Activated CD8-positive, alpha-beta T cell treated with anti-CD3 and anti-CD28 coated beads for 36 hours (primary cell): Measurements from ENCODE around the gene TYW1B. TPM values are rescaled to one million over a fixed set of nuclear protein-coding genes. Genes with fewer than 3 reads are reported as not detected.
A peak's percentile ranks its signal among the peaks of the same experiment; 100 is the strongest.
"Not testable (repeated sequence)": the region's sequence is repeated elsewhere in the genome, so short reads cannot be mapped to it uniquely, and the experiment has no call there.

Experiments used
- ATAC-seq: fragments of 200-7000 bp; cut with Tn5 transposase; one replicate; pipeline ENCODE4 v1.10.0; 2021; ENCODE audit warnings: mild to moderate bottlenecking, moderate library complexity
- CTCF ChIA-PET: fragments of 350-600 bp; sonication (Branson Sonifier 250); formaldehyde crosslinking; loops from one replicate; lab custom pipeline; 2021; ENCODE audit warnings: antibody characterized with exemption; lab: Charles Lee
- POLR2A ChIA-PET: fragments of 350-600 bp; sonication (Branson Sonifier 250); formaldehyde crosslinking; loops from one replicate; lab custom pipeline; 2021; ENCODE audit warnings: antibody characterized with exemption; lab: Charles Lee
- DNase-seq: peaks from one replicate; pipeline ENCODE4 v3.0.0-alpha.2; 2020
- H3K27ac Mint-ChIP-seq: one replicate; pipeline ENCODE4 v1.8.0; 2021; ENCODE audit warnings: mild to moderate bottlenecking, mixed read lengths
- H3K27me3 Mint-ChIP-seq: one replicate; pipeline ENCODE4 v1.8.0; 2021; ENCODE audit warnings: mixed read lengths
- H3K36me3 Mint-ChIP-seq: one replicate; pipeline ENCODE4 v1.8.0; 2021; ENCODE audit warnings: low read depth, mixed read lengths
- H3K4me1 Mint-ChIP-seq: one replicate; pipeline ENCODE4 v1.8.0; 2021; ENCODE audit warnings: low read depth, mixed read lengths
- H3K4me3 Mint-ChIP-seq: one replicate; pipeline ENCODE4 v1.8.0; 2021; ENCODE audit warnings: mild to moderate bottlenecking, moderate library complexity, mixed read lengths
- H3K9me3 Mint-ChIP-seq: one replicate; pipeline ENCODE4 v1.8.0; 2021; ENCODE audit warnings: mixed read lengths
- intact Hi-C: fragments of 100-400 bp; cut with micrococcal nuclease; formaldehyde crosslinking; loops from one replicate; pipeline ENCODE4 v1.10.0; 2022
- total RNA-seq, 2 experiments: library from RNA; stranded (reverse); gene quantifications; one replicate each; pipeline ENCODE4 v1.2.3, GENCODE V29; 2021
- TF ChIP-seq, protein P1 (sequence below): fragments of 200-600 bp; IDR thresholded peaks from one replicate; pipeline ENCODE4 v1.8.0; 2022; ENCODE audit warnings: antibody characterized with exemption, mild to moderate bottlenecking

Gene TYW1B
- total RNA-seq, 2 experiments from 2014 or later = 1.6 to 1.8 TPM

GRCh38 chr7:72603073-72603472, 224.9 kb downstream of the TYW1B start:
- H3K4me3 Mint-ChIP-seq = no peak overlapping the region
- no peaks in the 10 kb centered on the region for H3K27me3 Mint-ChIP-seq
- CTCF ChIA-PET = no interaction called here
- TF ChIP-seq, protein P1, sequence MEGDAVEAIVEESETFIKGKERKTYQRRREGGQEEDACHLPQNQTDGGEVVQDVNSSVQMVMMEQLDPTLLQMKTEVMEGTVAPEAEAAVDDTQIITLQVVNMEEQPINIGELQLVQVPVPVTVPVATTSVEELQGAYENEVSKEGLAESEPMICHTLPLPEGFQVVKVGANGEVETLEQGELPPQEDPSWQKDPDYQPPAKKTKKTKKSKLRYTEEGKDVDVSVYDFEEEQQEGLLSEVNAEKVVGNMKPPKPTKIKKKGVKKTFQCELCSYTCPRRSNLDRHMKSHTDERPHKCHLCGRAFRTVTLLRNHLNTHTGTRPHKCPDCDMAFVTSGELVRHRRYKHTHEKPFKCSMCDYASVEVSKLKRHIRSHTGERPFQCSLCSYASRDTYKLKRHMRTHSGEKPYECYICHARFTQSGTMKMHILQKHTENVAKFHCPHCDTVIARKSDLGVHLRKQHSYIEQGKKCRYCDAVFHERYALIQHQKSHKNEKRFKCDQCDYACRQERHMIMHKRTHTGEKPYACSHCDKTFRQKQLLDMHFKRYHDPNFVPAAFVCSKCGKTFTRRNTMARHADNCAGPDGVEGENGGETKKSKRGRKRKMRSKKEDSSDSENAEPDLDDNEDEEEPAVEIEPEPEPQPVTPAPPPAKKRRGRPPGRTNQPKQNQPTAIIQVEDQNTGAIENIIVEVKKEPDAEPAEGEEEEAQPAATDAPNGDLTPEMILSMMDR = no peak
- DNase-seq (no peak), ATAC-seq (no peak)
- H3K9me3 Mint-ChIP-seq = peaks cover 2% of the 10 kb centered on the region
- peaks cover 16% of the 10 kb centered on the region for H3K36me3 Mint-ChIP-seq
- intact Hi-C loops = no loop called here
- POLR2A ChIA-PET = no interaction called here
- H3K4me1 Mint-ChIP-seq = no peaks in the 10 kb centered on the region
- no peak overlapping the region for H3K27ac Mint-ChIP-seq

DNA sequence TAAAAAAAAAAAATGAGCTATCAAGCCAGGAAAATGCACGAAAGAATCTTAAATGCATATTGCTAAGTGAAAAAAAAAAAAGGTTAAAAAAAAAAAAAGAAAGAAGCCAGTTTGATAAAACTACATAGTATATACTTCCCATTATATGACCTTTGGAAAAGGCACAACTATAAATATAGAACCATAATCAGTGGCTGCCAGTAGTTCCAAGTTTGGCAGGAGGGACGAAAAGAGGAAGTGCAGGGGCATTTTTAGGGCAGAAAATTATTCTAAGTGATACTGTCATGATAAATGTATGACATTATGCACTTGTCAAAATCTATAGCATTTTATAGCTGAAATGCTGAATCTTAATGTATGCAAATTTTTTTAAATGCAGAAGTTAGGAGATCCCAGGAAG, 226.3 kb downstream of the TYW1B start:
- intact Hi-C loops, CTCF ChIA-PET, POLR2A ChIA-PET: not testable (repeated sequence)

DNA sequence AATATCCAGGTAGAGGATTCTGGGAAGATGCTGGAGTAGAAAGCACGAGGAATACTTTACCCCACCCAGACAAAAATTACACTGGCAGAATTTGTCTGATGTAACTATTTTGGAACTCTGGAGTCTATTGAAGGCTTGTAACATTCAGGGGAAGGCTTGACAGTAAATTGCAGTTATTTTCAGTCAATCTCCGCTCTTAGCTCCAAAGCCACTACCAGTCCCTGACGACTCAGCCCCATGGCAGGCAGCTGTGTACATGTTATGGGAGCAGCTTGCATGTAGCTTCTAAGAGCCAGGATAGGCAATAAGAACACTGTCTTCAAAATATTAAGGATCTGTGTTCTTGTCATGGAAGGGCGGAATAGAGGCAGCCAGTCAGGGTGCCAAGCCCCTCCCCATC, 238.0 kb downstream of the TYW1B start:
- POLR2A ChIA-PET, CTCF ChIA-PET, intact Hi-C loops, DNase-seq, H3K4me1 Mint-ChIP-seq, H3K27ac Mint-ChIP-seq, H3K9me3 Mint-ChIP-seq, H3K4me3 Mint-ChIP-seq, ATAC-seq, H3K27me3 Mint-ChIP-seq: not testable (repeated sequence)
- H3K36me3 Mint-ChIP-seq = peaks cover 47% of the 10 kb centered on the region

More for the DNA sequence above, 226.3 kb downstream of the TYW1B start:
- ATAC-seq, DNase-seq, H3K4me1 Mint-ChIP-seq, H3K4me3 Mint-ChIP-seq, H3K27me3 Mint-ChIP-seq, H3K27ac Mint-ChIP-seq, H3K9me3 Mint-ChIP-seq: not testable (repeated sequence)
- peaks cover 22% of the 10 kb centered on the region for H3K36me3 Mint-ChIP-seq

- H3K27ac Mint-ChIP-seq, POLR2A ChIA-PET, H3K27me3 Mint-ChIP-seq, intact Hi-C loops, CTCF ChIA-PET, H3K4me1 Mint-ChIP-seq, ATAC-seq, H3K4me3 Mint-ChIP-seq: not testable (repeated sequence)
- Mint-ChIP-seq H3K36me3 (peaks cover 52% of the 10 kb centered on the region), H3K9me3 (peaks cover 16% of the 10 kb centered on the region)
- peak; percentile 4 for DNase-seq
Observed at GRCh38 chr7:72587267-72587666, 240.7 kb downstream of the TYW1B start.

GRCh38 chr7:72584576-72584975, 243.4 kb downstream of the TYW1B start:
- H3K27ac Mint-ChIP-seq, DNase-seq, intact Hi-C loops, H3K4me3 Mint-ChIP-seq, H3K27me3 Mint-ChIP-seq, POLR2A ChIA-PET, H3K4me1 Mint-ChIP-seq, ATAC-seq, CTCF ChIA-PET: not testable (repeated sequence)
- H3K36me3 Mint-ChIP-seq = peaks cover 42% of the 10 kb centered on the region
- H3K9me3 Mint-ChIP-seq = peaks cover 12% of the 10 kb centered on the region

DNA sequence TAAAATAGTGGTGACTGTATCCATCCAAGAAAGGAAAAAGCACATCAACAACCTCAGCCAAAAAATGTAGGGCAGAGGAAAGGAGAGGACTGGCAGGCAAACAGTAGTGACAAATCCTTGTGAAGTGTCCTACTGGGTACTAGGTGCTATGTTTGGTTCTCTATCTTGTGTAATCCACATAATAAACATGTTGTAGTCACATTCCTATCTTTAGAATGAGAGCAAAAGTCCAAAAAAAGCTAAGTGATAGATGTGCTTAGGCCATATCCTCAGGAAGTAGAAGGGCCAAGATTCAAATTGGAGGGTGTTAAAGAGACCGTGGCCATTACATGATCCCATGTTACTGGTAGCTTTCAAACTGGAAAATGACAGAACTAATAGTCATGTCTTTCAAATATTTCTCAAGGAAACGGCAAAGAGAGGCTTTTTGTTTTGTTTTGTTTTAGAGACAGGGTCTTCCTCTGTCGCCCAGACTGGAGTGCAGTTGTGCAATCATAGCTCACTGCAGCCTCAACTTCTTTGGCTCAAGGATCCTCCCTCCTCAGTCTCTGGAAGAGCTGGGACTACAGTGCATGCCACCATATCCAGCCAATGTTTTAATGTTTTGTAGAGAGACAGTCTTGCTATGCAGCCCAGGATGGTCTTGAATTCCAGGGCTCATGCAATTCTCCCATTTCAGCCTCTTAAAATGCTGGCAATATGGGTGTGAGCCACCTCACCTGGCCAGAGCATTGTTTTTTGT, 244.2 kb downstream of the TYW1B start:
- H3K36me3 Mint-ChIP-seq = peaks cover 37% of the 10 kb centered on the region
- H3K27me3 Mint-ChIP-seq, H3K4me1 Mint-ChIP-seq, POLR2A ChIA-PET, H3K27ac Mint-ChIP-seq, intact Hi-C loops, CTCF ChIA-PET, ATAC-seq, H3K4me3 Mint-ChIP-seq, DNase-seq: not testable (repeated sequence)
- peaks cover 12% of the 10 kb centered on the region for H3K9me3 Mint-ChIP-seq

- H3K27ac Mint-ChIP-seq, H3K4me1 Mint-ChIP-seq, H3K27me3 Mint-ChIP-seq, CTCF ChIA-PET, DNase-seq, H3K4me3 Mint-ChIP-seq, ATAC-seq, intact Hi-C loops, POLR2A ChIA-PET, H3K9me3 Mint-ChIP-seq: not testable (repeated sequence)
- peaks cover 31% of the 10 kb centered on the region for H3K36me3 Mint-ChIP-seq
Observed at GRCh38 chr7:72580142-72580770, 247.7 kb downstream of the TYW1B start.

GRCh38 chr7:72577107-72577506, 250.9 kb downstream of the TYW1B start:
- intact Hi-C loops = no loop called here
- no peak overlapping the region for H3K27ac Mint-ChIP-seq
- H3K27me3 Mint-ChIP-seq = no peaks in the 10 kb centered on the region
- POLR2A ChIA-PET = no interaction called here
- DNase-seq (no peak), ATAC-seq (no peak)
- CTCF ChIA-PET = no interaction called here
- peaks cover 1% of the 10 kb centered on the region for H3K9me3 Mint-ChIP-seq
- no peak overlapping the region for H3K4me3 Mint-ChIP-seq
- H3K36me3 Mint-ChIP-seq = peaks cover 28% of the 10 kb centered on the region
- H3K4me1 Mint-ChIP-seq = no peaks in the 10 kb centered on the region
- TF ChIP-seq, protein P1 = no peak

- H3K27me3 Mint-ChIP-seq, DNase-seq, H3K4me1 Mint-ChIP-seq, ATAC-seq, H3K36me3 Mint-ChIP-seq, CTCF ChIA-PET, H3K27ac Mint-ChIP-seq, H3K4me3 Mint-ChIP-seq, POLR2A ChIA-PET, intact Hi-C loops: not testable (repeated sequence)
- H3K9me3 Mint-ChIP-seq = peaks cover 19% of the 10 kb centered on the region
Observed at GRCh38 chr7:72561988-72562387, 266.0 kb downstream of the TYW1B start.

DNA sequence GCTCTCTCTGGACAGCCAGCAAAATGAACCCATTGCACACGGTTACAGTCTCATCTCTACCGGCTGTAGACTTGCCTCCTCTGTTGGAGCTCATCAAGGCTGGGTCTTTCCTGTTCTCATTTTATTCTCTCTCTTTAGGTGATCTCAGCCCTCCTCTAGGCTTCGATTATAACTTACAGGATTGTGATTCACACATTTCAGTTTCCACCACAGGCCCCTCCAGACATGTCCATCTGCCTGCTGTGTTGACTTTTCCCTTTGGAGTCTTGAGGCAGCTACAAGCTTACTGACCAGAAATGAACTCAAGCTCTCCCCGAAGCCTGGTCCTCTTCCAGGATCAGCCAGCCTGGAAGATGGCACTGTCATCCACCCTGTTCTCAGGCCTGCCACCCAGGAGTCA, 268.5 kb downstream of the TYW1B start:
- DNase-seq, H3K4me3 Mint-ChIP-seq, POLR2A ChIA-PET, H3K27me3 Mint-ChIP-seq, H3K4me1 Mint-ChIP-seq, ATAC-seq, CTCF ChIA-PET, intact Hi-C loops, H3K36me3 Mint-ChIP-seq, H3K27ac Mint-ChIP-seq: not testable (repeated sequence)
- peaks cover 14% of the 10 kb centered on the region for H3K9me3 Mint-ChIP-seq
